HG02763 (cell line): ENCODE results near the gene MYCBP2.
"Not testable (repeated sequence)": the region's sequence is repeated elsewhere in the genome, so short reads cannot be mapped to it uniquely, and the experiment has no call there.

ENCODE experiments used
- ATAC-seq: cut with Tn5 transposase; IDR thresholded peaks from one replicate; pipeline ENCODE4 v1.9.1; 2021; ENCODE audit warnings: mild to moderate bottlenecking, moderate library complexity; ENCODE audit not compliant: unreplicated experiment

The MYCBP2 gene

DNA sequence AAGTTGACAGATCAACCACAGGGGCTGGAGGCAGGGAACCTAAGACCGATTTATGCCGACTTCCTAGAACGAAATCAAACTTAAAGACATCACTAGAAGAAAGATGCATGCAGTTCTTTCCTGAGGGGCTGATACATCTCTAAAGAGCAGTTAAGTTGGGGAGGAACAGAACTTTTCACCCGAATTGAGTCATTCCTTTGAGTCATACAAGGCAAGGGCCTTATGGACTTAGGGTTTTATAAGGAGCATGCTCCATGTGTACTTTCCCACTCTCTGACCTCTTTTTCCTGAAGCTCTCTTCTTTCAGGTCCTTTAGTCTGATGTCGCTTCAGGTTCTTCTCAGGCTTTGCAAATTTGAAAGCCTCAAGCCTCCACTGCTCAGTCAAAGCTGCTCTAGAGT is 292.0 kb downstream of the MYCBP2 start:
- no peak for ATAC-seq

- no peak for ATAC-seq
These were observed 293.1 kb downstream of the MYCBP2 start for GRCh38 chr13:77033717-77034302.

- no peak for ATAC-seq
These were observed 295.1 kb downstream of the MYCBP2 start for GRCh38 chr13:77031656-77032243.

GRCh38 chr13:77029436-77029835 is 297.5 kb downstream of the MYCBP2 start:
- no peak for ATAC-seq

GRCh38 chr13:77028202-77028601 is 298.7 kb downstream of the MYCBP2 start:
- ATAC-seq, result no peak

DNA sequence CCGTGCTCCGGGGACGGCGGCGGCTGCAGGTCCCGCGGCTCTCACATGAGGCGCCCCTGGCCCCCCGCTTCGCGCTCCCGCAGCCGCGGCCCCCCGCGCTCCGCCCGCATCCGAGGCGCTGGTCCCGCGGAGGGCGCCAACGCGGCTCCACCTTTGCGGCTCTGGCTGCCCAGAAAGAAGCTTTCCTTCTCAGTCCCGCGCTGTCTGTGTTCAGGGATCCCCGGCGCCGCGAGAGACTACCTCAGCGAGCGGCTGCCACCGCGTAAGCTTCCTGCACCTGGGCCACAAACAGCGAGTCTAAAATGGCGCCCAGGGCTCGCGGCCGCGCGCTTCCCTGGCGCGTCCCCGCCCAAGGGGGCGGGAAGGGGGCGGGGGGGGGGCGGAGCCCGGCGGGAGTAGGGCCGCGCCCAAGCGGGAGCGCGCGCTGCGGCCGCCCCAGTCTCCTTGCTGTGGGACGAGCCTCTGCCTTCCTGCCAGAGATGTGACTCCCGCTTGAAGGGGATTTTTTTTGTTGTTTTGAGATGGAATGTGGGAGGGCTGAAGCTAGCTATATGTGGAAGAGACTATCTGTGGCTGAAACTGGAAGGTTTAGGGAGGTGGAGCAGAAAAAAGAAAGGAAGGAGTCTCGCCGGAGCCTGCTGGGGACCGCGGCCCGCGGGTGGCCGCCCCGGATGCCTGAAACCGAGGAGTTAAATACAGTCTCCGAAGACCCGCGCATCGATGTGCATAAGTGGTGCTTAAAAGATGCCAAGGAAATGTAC is 299.9 kb downstream of the MYCBP2 start, which contains the start of gene FBXL3:
Gene FBXL3 (minus strand): TSS at position 299 of the 761 bp plus-strand sequence. CDS start 5,299 bp downstream, outside the sequence.
- ATAC-seq, result peak; percentile 57

DNA sequence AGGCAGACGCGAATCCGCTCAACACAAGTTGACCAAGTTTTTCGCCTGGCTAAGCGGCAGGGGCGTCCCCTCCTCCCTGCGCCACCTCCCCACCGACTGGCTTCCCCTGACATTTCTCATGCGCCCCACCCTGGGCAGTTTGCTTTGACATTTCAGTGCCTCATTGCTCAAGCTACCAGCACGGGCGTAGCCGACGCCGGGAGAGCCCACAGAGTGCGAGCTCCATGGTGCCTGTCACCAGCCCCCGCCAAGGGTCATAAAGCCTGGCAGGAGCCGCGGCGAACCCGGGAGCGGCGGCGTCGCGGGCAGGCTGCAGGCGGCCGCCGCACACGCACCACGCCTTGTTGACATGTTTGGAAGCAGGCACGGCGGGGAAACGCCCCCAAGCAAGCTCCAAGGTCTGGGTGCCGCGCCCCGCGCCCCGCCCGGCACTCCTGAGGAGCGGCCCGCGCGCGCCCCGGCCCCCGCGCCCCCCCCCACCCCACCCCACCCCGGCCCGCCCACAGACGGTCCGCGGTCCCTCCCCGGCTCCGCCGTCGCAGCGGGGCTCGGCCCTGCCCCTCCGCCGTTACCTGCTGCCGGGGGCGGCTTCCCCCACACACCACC is 300.5 kb downstream of the MYCBP2 start:
- peak; percentile 54 for ATAC-seq

DNA sequence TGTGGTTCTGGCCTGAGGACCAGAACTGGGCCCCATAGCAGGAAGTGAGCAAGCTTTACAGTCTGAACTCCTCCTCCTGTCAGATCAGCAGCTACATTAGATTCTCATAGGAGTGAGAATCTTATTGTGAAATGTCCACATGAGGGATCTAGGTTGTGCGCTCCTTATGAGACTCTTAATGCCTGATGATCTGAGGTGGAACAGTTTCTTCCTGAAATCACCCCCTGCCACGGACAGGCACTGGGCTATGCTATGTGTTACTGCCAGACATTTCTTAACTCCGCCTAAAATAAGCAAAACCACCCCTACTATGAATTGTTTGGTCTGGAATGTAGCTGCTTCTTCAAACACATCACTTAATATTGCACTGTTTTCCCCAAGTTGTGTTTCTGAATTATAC is 304.6 kb downstream of the MYCBP2 start:
- no peak for ATAC-seq

DNA sequence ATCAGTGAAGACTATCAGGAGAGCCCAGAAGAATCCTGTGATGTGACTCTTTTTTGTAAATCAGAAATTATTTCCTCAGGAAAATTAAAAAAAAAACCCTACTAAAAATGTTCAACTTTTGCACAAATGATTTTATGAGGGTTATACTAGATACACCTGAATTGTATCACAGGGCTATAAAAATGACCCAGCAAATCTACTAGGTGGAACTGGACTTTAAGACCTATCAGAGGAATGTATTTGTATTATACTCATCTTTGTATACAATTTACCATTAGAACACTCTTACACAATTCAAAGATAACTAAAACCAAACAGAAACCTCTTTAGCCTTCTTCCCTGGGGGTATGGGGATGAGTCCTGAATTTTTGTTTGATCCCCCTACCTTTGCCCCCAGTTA is 307.1 kb downstream of the MYCBP2 start:
- ATAC-seq, result no peak

- no peak for ATAC-seq
These were observed 309.8 kb downstream of the MYCBP2 start for GRCh38 chr13:77016888-77017623.

- ATAC-seq, result no peak
These were observed 310.6 kb downstream of the MYCBP2 start for GRCh38 chr13:77016251-77016812.

GRCh38 chr13:77014906-77015685 is 311.8 kb downstream of the MYCBP2 start:
- ATAC-seq, result no peak

- no peak for ATAC-seq
These were observed 312.9 kb downstream of the MYCBP2 start for GRCh38 chr13:77013853-77014542.

DNA sequence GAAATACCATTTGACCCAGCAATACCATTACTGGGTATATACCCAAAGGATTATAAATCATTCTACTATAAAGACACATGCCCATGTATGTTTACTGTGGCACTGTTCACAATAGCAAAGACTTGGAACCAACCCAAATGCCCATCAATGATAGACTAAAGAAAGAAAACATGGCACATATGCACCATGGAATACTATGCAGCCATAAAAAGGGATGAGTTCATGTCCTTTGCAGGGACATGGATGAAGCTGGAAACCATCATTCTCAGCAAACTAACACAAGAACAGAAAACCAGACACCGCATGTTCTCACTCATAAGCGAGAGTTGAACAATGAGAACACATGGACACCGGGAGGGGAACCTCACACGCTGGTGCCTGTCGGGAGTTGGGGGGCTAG is 317.2 kb downstream of the MYCBP2 start:
- not testable (repeated sequence) for ATAC-seq

DNA sequence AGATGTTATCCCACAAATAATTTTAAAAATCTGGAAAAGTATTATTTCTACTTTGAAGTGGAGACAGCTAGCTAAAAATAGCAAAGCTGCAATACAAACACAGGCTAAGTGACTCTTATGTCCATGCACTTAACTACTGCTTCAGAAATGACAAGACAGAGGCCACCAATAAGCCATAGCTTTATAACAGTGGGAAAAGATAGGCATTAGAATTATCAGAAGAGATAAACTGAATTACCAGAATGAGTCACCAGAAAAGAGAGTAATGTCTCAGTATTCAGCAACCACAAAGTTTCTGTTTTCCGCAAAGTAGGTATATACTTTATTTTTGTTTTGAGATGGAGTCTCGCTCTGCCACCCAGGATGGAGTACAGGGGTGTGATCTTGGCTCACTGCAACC is 317.9 kb downstream of the MYCBP2 start:
- no peak for ATAC-seq

GRCh38 chr13:77008337-77008736 is 318.6 kb downstream of the MYCBP2 start:
- ATAC-seq, result not testable (repeated sequence)

DNA sequence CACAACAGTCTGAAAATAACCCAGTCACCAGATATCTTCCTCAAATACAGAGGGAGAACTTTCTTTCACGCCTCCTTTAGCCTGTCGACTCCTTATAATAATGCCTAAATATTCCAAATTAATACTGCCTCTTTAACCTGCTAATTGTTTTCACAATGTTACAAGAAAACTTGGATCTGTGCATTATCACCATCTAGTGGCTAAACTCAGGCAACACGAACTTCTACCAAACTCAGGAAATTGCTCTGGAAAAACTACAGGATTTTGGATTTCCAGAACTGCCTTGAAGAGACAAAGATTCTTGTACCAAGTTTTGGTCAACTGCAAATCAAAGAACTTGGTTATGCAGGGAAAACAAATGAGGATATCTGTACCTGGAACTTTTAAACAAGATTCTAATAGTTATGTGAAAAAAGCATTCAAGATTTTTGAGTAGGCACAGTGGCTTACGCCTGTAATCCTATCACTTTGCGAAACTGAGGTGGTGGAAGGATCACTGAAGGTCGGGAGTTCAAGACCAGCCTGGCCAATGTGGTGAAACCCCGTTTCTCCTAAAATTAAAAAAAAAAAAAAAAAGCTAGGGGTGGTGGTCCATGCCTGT is 324.2 kb downstream of the MYCBP2 start:
- no peak for ATAC-seq

- ATAC-seq, result no peak
These were observed 324.8 kb downstream of the MYCBP2 start for GRCh38 chr13:77001963-77002587.
